NB4 (cell line): Measurements from ENCODE around the gene AATK.
A peak's percentile ranks its signal among the peaks of the same experiment; 100 is the strongest.

ENCODE experiments used
- CTCF ChIP-seq: IDR thresholded peaks from one replicate; pipeline ENCODE4 v1.5.1; 2012; ENCODE audit warnings: low read depth, low read length
- POLR2A ChIP-seq: IDR thresholded peaks from 2 replicates; pipeline ENCODE4 v1.6.1; 2011; ENCODE audit warnings: mild to moderate bottlenecking; ENCODE audit not compliant: insufficient read length; ENCODE audit errors: extremely low read depth

GRCh38 chr17:81200695-81201580 lies 34.9 kb upstream of the AATK start:
- TF ChIP-seq CTCF: peak; percentile 61
- TF ChIP-seq POLR2A: no peak
